HepG2 (cell line): ENCODE measurements around the gene ACP7. TPM values are rescaled to one million over a fixed set of nuclear protein-coding genes. Genes with fewer than 3 reads are reported as not detected.

Source experiments
- ATM ChIP-seq: fragments of 450-650 bp; IDR thresholded peaks from 2 replicates; pipeline ENCODE4 v1.7.1; 2017; ENCODE audit warnings: mild to moderate bottlenecking, borderline replicate concordance
- ATRX ChIP-seq: sonication (generic); formaldehyde crosslinking; IDR thresholded peaks from 2 replicates; pipeline ENCODE4 v1.4.0; 2020; ENCODE audit warnings: missing genetic modification reagents, borderline replicate concordance
- CSRNP2 ChIP-seq: sonication (generic); formaldehyde crosslinking; conservative IDR thresholded peaks from 2 replicates; pipeline ENCODE4 v1.8.0; 2022; ENCODE audit warnings: low read depth, missing genetic modification reagents
- HMGXB3 ChIP-seq: sonication (generic); formaldehyde crosslinking; IDR thresholded peaks from 2 replicates; pipeline ENCODE4 v1.4.0; 2020; ENCODE audit warnings: missing genetic modification reagents, borderline replicate concordance
- HNRNPL ChIP-seq: fragments of 200-400 bp; formaldehyde crosslinking; IDR thresholded peaks from 2 replicates; pipeline ENCODE4 v1.6.1; 2017; ENCODE audit warnings: mild to moderate bottlenecking, low read depth, low read length
- NBN ChIP-seq: fragments of 450-650 bp; conservative IDR thresholded peaks from 2 replicates; pipeline ENCODE4 v1.6.1; 2017
- PBX2 ChIP-seq: IDR thresholded peaks from 2 replicates; pipeline ENCODE4 v1.6.1; 2016; ENCODE audit warnings: control low read depth
- RAD51 ChIP-seq: fragments of 450-650 bp; IDR thresholded peaks from 2 replicates; pipeline ENCODE4 v1.6.1; 2016; ENCODE audit warnings: borderline replicate concordance
- SP140L ChIP-seq: sonication (generic); formaldehyde crosslinking; IDR thresholded peaks from 2 replicates; pipeline ENCODE4 v1.4.0; 2020; ENCODE audit warnings: missing genetic modification reagents, borderline replicate concordance
- ZBTB46 ChIP-seq: sonication (generic); formaldehyde crosslinking; IDR thresholded peaks from 2 replicates; pipeline ENCODE4 v1.4.0; 2020; ENCODE audit warnings: mild to moderate bottlenecking, missing genetic modification reagents, borderline replicate concordance
- ZC3H13 ChIP-seq: sonication (generic); formaldehyde crosslinking; IDR thresholded peaks from 2 replicates; pipeline ENCODE4 v1.8.1; 2023; ENCODE audit warnings: mild to moderate bottlenecking, missing genetic modification reagents, moderate library complexity
- ZNF34 ChIP-seq: sonication (generic); formaldehyde crosslinking; IDR thresholded peaks from 2 replicates; pipeline ENCODE4 v1.4.0; 2020; ENCODE audit warnings: mild to moderate bottlenecking, missing genetic modification reagents, borderline replicate concordance
- ZNF496 ChIP-seq: sonication (generic); formaldehyde crosslinking; IDR thresholded peaks from 2 replicates; pipeline ENCODE4 v1.8.1; 2023; ENCODE audit warnings: mild to moderate bottlenecking, moderate library complexity, missing genetic modification reagents; ENCODE audit not compliant: insufficient replicate concordance
- ZNF746 ChIP-seq: sonication (generic); formaldehyde crosslinking; IDR thresholded peaks from 2 replicates; pipeline ENCODE4 v1.8.0; 2022; ENCODE audit warnings: mild to moderate bottlenecking, missing genetic modification reagents
- ZNF749 ChIP-seq: sonication (generic); formaldehyde crosslinking; IDR thresholded peaks from 2 replicates; pipeline ENCODE4 v1.8.0; 2022; ENCODE audit warnings: mild to moderate bottlenecking, missing genetic modification reagents, moderate library complexity, borderline replicate concordance
- ZNF777 ChIP-seq: sonication (generic); formaldehyde crosslinking; IDR thresholded peaks from 2 replicates; pipeline ENCODE4 v1.4.0; 2020; ENCODE audit warnings: missing genetic modification reagents
- ZSCAN30 ChIP-seq: sonication (generic); formaldehyde crosslinking; IDR thresholded peaks from 2 replicates; pipeline ENCODE4 v1.5.0; 2020; ENCODE audit warnings: mild to moderate bottlenecking, missing genetic modification reagents
- polyA plus RNA-seq, 8 experiments: library from polyadenylated mRNA; depleted of rRNA in 3 of 8; stranded (reverse) in 7 of 8; unstranded in 1 of 8; fragments of >200 nt; fragmentation: Illumina TruSeq in 4 of 8; extraction: Trizol in 4 of 8; gene quantifications; 2 replicates each; pipeline versions ENCODE4 v1.2.1 to v1.2.3, GENCODE V29; 2011 to 2016; ENCODE audit warnings: low read depth in 4 of 8, missing spikeins in 1 of 8, mixed read lengths in 1 of 8; ENCODE audit not compliant: insufficient read depth in 1 of 8
- total RNA-seq, 5 experiments: library from RNA; depleted of rRNA; stranded (reverse); fragments of >200 nt; fragmentation: Illumina TruSeq; extraction: Trizol; gene quantifications; 2 replicates each; pipeline ENCODE4 v1.2.3, GENCODE V29; 2016; ENCODE audit warnings: low read depth in 1 of 5
- TF ChIP-seq, protein P1 (sequence below): sonication (generic); formaldehyde crosslinking; IDR thresholded peaks from 2 replicates; pipeline ENCODE4 v1.5.1; 2020; ENCODE audit warnings: missing genetic modification reagents, mild to moderate bottlenecking, borderline replicate concordance

ACP7 gene
- total and polyA plus RNA-seq, 2 of the 13 experiments (the other 11 are each of a cell fraction or from before 2014, with no cell fraction given) = not detected

DNA sequence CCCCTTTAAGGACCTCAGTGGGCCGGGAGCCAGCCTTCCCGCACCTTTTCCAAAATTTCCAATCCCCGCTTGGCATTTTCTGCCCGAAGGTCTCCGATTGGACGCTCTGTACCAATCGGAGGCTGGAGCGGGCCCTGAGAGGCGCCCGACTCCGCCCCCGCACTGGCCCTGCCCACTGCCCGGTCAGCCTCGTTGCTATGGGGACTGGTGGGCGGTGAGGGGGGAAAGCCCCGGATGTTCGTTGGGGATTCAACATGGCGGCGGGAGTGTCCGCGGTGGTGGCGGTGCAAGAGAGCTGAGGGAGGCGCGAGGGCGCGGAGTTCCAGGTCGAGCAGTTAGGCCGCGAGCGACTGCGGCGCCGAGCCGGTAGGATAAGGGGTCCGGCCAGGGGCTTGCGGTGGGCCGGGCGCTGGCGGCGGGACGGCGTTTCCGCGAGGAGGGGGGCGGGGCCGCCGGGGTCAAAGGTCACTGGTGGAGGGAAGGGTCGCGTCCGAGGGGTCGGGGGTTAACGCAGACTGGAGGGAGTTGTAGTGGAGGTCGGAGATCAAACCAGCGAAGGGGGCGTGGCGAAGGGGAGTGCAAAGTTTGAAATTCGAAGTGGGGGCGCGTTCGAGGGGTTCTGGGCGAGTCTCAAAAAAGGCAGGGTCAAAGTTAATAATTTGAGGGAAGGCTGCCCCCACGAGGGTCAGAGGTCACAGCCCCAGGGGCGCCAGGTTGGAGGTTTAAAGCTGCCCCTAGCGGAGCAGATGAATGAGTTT, 41.6 kb downstream of the ACP7 start, which contains the start of gene PAK4 (continued):
- TF ChIP-seq HNRNPL (no peak), ZNF496 (CRISPR knock-in tag) (no peak), ZNF746 (CRISPR knock-in tag) (peak; percentile 53; the same call in 1 of the 2 replicates), ZNF749 (CRISPR knock-in tag) (no peak), NBN (no peak), ZC3H13 (CRISPR knock-in tag) (no peak), RAD51 (no peak), PBX2 (CRISPR knock-in tag) (no peak), ZSCAN30 (no peak), ZNF777 (peak; percentile 37; the same call in 1 of the 2 replicates), ZNF34 (CRISPR knock-in tag) (no peak), ATRX (CRISPR knock-in tag) (no peak), ZBTB46 (CRISPR knock-in tag) (peak; percentile 98), ATM (no peak), HMGXB3 (no peak), SP140L (CRISPR knock-in tag) (no peak), CSRNP2 (CRISPR knock-in tag) (no peak)
- TF ChIP-seq, protein P1, sequence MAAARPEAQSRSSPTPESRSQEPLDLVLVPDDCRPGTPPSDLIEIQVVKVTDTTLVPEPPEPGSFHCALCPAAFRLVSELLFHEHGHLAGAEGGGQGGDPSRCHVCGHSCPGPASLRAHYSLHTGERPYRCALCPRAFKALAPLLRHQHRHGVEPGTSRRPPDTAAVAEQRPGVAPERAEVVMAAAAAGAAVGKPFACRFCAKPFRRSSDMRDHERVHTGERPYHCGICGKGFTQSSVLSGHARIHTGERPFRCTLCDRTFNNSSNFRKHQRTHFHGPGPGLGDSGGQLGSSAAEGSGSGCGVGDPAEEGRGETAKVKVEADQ = peak; percentile 83; the same call in 1 of the 2 replicates
